ENCODE results near the gene KCNAB1.

- TF ChIP-seq POLR2AphosphoS5 (IDR thresholded peaks at IDR 0.05; ENCODE audit: low read depth, low read length) (no peak), TAF1 (IDR thresholded peaks at IDR 0.05; ENCODE audit: borderline replicate concordance, insufficient read depth, low read length) (no peak)
- TF ChIP-seq, protein P1, sequence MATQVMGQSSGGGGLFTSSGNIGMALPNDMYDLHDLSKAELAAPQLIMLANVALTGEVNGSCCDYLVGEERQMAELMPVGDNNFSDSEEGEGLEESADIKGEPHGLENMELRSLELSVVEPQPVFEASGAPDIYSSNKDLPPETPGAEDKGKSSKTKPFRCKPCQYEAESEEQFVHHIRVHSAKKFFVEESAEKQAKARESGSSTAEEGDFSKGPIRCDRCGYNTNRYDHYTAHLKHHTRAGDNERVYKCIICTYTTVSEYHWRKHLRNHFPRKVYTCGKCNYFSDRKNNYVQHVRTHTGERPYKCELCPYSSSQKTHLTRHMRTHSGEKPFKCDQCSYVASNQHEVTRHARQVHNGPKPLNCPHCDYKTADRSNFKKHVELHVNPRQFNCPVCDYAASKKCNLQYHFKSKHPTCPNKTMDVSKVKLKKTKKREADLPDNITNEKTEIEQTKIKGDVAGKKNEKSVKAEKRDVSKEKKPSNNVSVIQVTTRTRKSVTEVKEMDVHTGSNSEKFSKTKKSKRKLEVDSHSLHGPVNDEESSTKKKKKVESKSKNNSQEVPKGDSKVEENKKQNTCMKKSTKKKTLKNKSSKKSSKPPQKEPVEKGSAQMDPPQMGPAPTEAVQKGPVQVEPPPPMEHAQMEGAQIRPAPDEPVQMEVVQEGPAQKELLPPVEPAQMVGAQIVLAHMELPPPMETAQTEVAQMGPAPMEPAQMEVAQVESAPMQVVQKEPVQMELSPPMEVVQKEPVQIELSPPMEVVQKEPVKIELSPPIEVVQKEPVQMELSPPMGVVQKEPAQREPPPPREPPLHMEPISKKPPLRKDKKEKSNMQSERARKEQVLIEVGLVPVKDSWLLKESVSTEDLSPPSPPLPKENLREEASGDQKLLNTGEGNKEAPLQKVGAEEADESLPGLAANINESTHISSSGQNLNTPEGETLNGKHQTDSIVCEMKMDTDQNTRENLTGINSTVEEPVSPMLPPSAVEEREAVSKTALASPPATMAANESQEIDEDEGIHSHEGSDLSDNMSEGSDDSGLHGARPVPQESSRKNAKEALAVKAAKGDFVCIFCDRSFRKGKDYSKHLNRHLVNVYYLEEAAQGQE (IDR thresholded peaks at IDR 0.05; ENCODE audit: insufficient read depth in 1 of 2, low read depth in 2 of 2, low read length in 2 of 2): no peak
Observed at GRCh38 chr3:156349978-156350377, 229.6 kb downstream of the KCNAB1 start.

All from PFSK-1 (cell line).